Mucosa of stomach (tissue), 1 donor: ENCODE results near the gene SOX6.

Experiments
- H3K27me3 ChIP-seq: one replicate; pipeline ENCODE4 v1.7.0; 2013; ENCODE audit warnings: mild to moderate bottlenecking, low read length; ENCODE audit not compliant: control insufficient read depth, insufficient read depth
- H3K36me3 ChIP-seq: one replicate; pipeline ENCODE4 v1.7.0; 2013; ENCODE audit warnings: low read length; ENCODE audit not compliant: control insufficient read depth, insufficient read depth
- H3K4me1 ChIP-seq: one replicate; pipeline ENCODE4 v1.7.0; 2013; ENCODE audit warnings: mild to moderate bottlenecking, low read length; ENCODE audit not compliant: control insufficient read depth, insufficient read depth
- H3K4me3 ChIP-seq: one replicate; pipeline ENCODE4 v1.7.0; 2013; ENCODE audit warnings: low read length
- H3K9ac ChIP-seq: one replicate; pipeline ENCODE4 v1.7.0; 2013; ENCODE audit warnings: mild to moderate bottlenecking, low read length, moderate library complexity
- H3K9me3 ChIP-seq: one replicate; pipeline ENCODE4 v1.7.0; 2013; ENCODE audit warnings: mild to moderate bottlenecking, low read length, moderate library complexity; ENCODE audit not compliant: control insufficient read depth
- donor health status: Pancreatic carcinoma.

SOX6 gene

GRCh38 chr11:16097543-16097942, 258.8 kb downstream of the SOX6 start:
- Histone ChIP-seq H3K4me3 (no peak overlapping the region), H3K27me3 (no peaks in the 10 kb centered on the region), H3K9ac (no peak overlapping the region), H3K4me1 (no peaks in the 10 kb centered on the region), H3K9me3 (no peaks in the 10 kb centered on the region), H3K36me3 (no peaks in the 10 kb centered on the region)

- Histone ChIP-seq H3K4me1 (no peaks in the 10 kb centered on the region), H3K9ac (no peak overlapping the region), H3K9me3 (no peaks in the 10 kb centered on the region), H3K36me3 (no peaks in the 10 kb centered on the region), H3K4me3 (no peak overlapping the region), H3K27me3 (no peaks in the 10 kb centered on the region)
Observed at GRCh38 chr11:16096336-16096735, 260.0 kb downstream of the SOX6 start.

- Histone ChIP-seq H3K4me3 (no peak overlapping the region), H3K27me3 (no peaks in the 10 kb centered on the region), H3K36me3 (no peaks in the 10 kb centered on the region), H3K9me3 (no peaks in the 10 kb centered on the region), H3K4me1 (no peaks in the 10 kb centered on the region), H3K9ac (no peak overlapping the region)
Observed at GRCh38 chr11:16095756-16096155, 260.6 kb downstream of the SOX6 start.

GRCh38 chr11:16093889-16094653, 262.3 kb downstream of the SOX6 start:
- Histone ChIP-seq H3K9me3 (no peaks in the 10 kb centered on the region), H3K4me3 (no peak overlapping the region), H3K9ac (no peak overlapping the region), H3K27me3 (no peaks in the 10 kb centered on the region), H3K4me1 (no peaks in the 10 kb centered on the region), H3K36me3 (no peaks in the 10 kb centered on the region)

- Histone ChIP-seq H3K4me1 (no peaks in the 10 kb centered on the region), H3K9ac (no peak overlapping the region), H3K27me3 (no peaks in the 10 kb centered on the region), H3K9me3 (no peaks in the 10 kb centered on the region), H3K4me3 (no peak overlapping the region), H3K36me3 (no peaks in the 10 kb centered on the region)
Observed at GRCh38 chr11:16091862-16092261, 264.5 kb downstream of the SOX6 start.

GRCh38 chr11:16089481-16089880, 266.9 kb downstream of the SOX6 start:
- H3K4me3 ChIP-seq = no peak overlapping the region
- no peaks in the 10 kb centered on the region for H3K9me3 ChIP-seq
- H3K27me3 ChIP-seq = no peaks in the 10 kb centered on the region
- H3K36me3 ChIP-seq = no peaks in the 10 kb centered on the region
- H3K9ac ChIP-seq = no peak overlapping the region
- H3K4me1 ChIP-seq = no peaks in the 10 kb centered on the region

- H3K9ac ChIP-seq = no peak overlapping the region
- H3K27me3 ChIP-seq = no peaks in the 10 kb centered on the region
- H3K36me3 ChIP-seq = no peaks in the 10 kb centered on the region
- H3K4me3 ChIP-seq = no peak overlapping the region
- no peaks in the 10 kb centered on the region for H3K9me3 ChIP-seq
- no peaks in the 10 kb centered on the region for H3K4me1 ChIP-seq
Observed at GRCh38 chr11:16088774-16089173, 267.6 kb downstream of the SOX6 start.

- no peaks in the 10 kb centered on the region for H3K36me3 ChIP-seq
- no peak overlapping the region for H3K4me3 ChIP-seq
- peaks cover 3% of the 10 kb centered on the region for H3K4me1 ChIP-seq
- no peaks in the 10 kb centered on the region for H3K27me3 ChIP-seq
- H3K9ac ChIP-seq = no peak overlapping the region
- H3K9me3 ChIP-seq = no peaks in the 10 kb centered on the region
Observed at GRCh38 chr11:16087886-16088285, 268.5 kb downstream of the SOX6 start.

GRCh38 chr11:16086229-16086819, 270.0 kb downstream of the SOX6 start:
- H3K4me3 ChIP-seq = no peak overlapping the region
- H3K9me3 ChIP-seq = no peaks in the 10 kb centered on the region
- H3K36me3 ChIP-seq = no peaks in the 10 kb centered on the region
- no peak overlapping the region for H3K9ac ChIP-seq
- no peaks in the 10 kb centered on the region for H3K27me3 ChIP-seq
- H3K4me1 ChIP-seq = peaks cover 18% of the 10 kb centered on the region

GRCh38 chr11:16082095-16083055, 274.0 kb downstream of the SOX6 start:
- Histone ChIP-seq H3K9ac (no peak overlapping the region), H3K9me3 (no peaks in the 10 kb centered on the region), H3K4me3 (no peak overlapping the region), H3K27me3 (no peaks in the 10 kb centered on the region), H3K4me1 (peaks cover 18% of the 10 kb centered on the region), H3K36me3 (no peaks in the 10 kb centered on the region)

GRCh38 chr11:16081382-16082094, 274.8 kb downstream of the SOX6 start:
- Histone ChIP-seq H3K9ac (no peak overlapping the region), H3K36me3 (no peaks in the 10 kb centered on the region), H3K9me3 (no peaks in the 10 kb centered on the region), H3K4me1 (peaks cover 18% of the 10 kb centered on the region), H3K4me3 (no peak overlapping the region), H3K27me3 (no peaks in the 10 kb centered on the region)
